Keratinocyte (primary cell): ENCODE results near the gene GRIK4.

ENCODE experiments used
- CTCF ChIP-seq, 3 experiments: IDR thresholded peaks in 1 of 3; conservative IDR thresholded peaks in 1 of 3; optimal IDR thresholded peaks in 1 of 3; 2 replicates in 2 of 3; 3 replicates in 1 of 3; pipeline versions ENCODE3 to v1.5.1; 2011; ENCODE audit warnings: low read length in 3 of 3, mild to moderate bottlenecking in 3 of 3, moderate library complexity in 2 of 3, control low read depth in 1 of 3, inconsistent platforms in 1 of 3; ENCODE audit not compliant: insufficient read depth in 2 of 3; ENCODE audit errors: extremely low read depth in 1 of 3
- EZH2 ChIP-seq: IDR thresholded peaks from one replicate; pipeline ENCODE4 v1.6.1; 2012; ENCODE audit warnings: inconsistent platforms, mild to moderate bottlenecking, low read length, moderate library complexity

- TF ChIP-seq CTCF (optimal IDR thresholded peaks at IDR 0.05 in 1 of 3, IDR thresholded peaks at IDR 0.05 in 1 of 3, conservative IDR thresholded peaks at IDR 0.05 in 1 of 3; ENCODE audit: extremely low read depth in 1 of 3, insufficient read depth in 2 of 3, low read length in 3 of 3) (no peak), EZH2 (no peak)
These were observed 11.2 kb downstream of the GRIK4 start for GRCh38 chr11:120522736-120523135.
